Embryonic facial prominence (tissue), 1 donor: ENCODE results near the gene ACTN3.
"Not testable (repeated sequence)": the region's sequence is repeated elsewhere in the genome, so short reads cannot be mapped to it uniquely, and the experiment has no call there.

Experiments used
- DNase-seq: peaks from one replicate; pipeline ENCODE4 v3.0.0-alpha.2; 2016; ENCODE audit errors: extremely low spot score

ACTN3 gene

DNA sequence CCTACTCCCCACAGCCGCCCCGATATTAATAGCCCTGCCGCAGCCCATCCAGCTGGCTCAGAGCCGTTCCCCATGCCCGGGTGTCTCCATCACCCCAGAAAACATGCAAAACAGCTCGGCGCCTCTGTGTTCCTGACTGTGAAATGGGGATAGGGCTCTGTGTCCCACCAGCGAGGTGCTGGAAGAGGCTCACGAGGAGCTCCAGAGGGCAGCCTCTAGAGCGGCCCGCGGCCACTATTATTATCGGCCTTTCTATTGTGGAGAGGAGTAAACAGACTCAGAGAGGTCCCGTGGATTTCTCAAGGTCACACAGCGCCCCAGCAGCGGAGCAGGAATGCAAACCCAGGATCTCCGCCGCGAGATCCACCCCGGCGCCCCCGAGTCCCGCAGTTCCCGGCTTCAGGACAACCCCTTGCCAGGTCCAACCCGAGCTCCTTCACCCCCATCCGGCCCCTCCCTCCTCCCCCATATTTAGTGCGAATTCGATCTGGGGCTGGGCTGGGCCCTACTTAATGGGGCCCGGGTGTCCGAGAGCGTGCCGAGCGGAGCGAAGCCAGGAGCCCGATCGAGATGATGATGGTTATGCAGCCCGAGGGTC, at the start of gene ACTN3:
Gene ACTN3 (plus strand): TSS at position 536 of the 598 bp plus-strand sequence. CDS start 35 bp downstream, at position 571.
- no peak for DNase-seq

DNA sequence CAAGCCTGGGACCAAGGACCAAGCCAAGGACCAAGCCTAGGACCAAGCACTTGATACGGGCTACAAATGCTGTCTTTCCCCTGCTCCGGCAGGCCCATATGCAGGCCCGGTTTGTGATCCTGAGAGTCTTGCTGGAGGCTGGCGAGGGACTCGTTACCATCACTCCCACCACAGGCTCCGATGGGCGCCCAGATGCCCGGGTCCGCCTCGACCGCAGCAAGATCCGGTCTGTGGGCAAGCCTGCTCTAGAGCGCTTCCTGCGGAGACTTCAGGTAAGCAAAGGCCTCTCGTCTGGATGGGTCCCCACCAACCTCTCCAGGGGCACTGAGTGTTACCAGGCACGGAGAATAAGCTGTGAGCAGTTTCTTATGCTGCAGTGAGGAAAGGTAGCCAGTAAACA, 49.5 kb upstream of the ACTN3 start:
- DNase-seq: no peak

DNA sequence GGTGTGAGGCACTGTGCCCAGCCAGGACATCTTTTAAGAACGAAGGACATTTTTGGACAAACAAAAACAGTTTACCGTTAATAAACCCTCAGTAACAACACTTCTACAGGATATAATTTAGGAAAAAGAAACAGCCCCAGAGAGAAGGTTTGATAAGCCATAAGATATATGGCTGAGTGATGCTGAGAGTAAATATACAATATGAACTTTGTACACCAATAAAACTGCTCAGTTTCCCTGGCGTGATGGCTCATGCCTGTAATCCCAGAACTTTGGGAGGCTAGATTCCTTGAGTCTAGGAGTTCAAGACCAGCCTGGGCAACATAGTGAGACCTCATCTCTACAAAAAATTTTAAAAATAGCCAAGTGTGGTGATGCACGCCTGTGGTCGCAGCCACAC, 48.2 kb upstream of the ACTN3 start:
- DNase-seq: no peak

GRCh38 chr11:66505276-66505816, 41.4 kb upstream of the ACTN3 start:
- no peak for DNase-seq

DNA sequence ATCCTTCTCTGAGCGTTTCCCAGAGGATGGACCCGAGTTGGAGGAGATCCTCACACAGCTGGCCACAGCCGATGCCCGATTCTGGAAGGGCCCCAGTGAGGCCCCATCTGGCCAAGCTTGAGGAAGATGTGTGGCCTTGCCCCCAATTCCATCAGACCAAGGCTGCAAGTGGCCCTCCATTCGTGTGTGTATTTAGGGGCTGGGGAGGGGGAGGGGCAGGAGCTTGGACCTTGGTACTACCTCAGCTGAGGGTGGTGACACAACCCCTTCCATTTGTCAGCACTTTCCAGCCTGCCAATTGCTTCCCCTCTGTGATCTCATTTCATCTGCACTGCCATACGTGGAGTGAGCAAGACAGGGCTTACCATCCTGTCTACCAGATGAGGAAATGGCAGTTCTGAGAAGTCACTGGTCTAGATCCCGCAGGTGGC, 37.6 kb upstream of the ACTN3 start:
- no peak for DNase-seq

DNA sequence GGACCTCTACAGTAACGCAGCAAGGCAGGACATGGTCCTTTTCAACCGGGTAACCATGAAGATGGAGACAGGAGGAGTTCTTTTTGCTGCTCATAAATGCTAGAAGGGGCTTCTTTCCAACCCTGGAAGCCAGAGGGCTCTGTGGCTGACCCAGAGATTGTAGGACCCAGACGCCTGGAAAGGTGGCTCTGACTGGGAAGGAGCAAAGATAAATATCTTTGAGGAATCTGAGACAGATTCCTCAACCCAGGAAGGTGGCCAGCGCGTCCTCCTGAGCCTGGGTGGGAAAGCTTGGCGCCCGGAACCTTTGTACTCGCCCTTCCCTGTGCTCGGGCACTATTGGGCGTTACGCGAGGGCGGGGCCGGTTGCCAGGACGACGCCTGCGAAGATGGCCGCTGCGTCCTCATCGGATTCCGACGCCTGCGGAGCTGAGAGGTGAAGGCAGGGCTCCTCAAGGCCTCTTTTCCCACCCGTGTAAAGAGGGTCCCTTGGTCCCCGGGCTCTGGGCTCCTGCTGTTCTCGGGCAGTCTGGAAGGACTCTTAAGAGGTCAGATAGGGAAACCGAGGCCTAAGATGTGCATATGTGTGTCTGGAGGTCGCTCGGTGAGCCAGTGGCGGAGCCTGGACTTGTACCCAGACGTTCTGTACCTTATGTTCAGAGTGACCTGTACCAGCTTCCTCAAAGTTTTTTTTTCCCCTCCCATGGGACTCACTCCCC, 36.3 kb upstream of the ACTN3 start, which contains the start of gene BBS1:
Gene BBS1 (plus strand): TSS at position 365 of the 719 bp plus-strand sequence. CDS start 25 bp downstream, at position 390.
- peak; percentile 30 for DNase-seq

GRCh38 chr11:66510990-66511339, 35.7 kb upstream of the ACTN3 start:
- no peak for DNase-seq

GRCh38 chr11:66523611-66524010, 23.1 kb upstream of the ACTN3 start:
- DNase-seq: no peak

GRCh38 chr11:66524304-66525040, 22.2 kb upstream of the ACTN3 start:
- no peak for DNase-seq

DNA sequence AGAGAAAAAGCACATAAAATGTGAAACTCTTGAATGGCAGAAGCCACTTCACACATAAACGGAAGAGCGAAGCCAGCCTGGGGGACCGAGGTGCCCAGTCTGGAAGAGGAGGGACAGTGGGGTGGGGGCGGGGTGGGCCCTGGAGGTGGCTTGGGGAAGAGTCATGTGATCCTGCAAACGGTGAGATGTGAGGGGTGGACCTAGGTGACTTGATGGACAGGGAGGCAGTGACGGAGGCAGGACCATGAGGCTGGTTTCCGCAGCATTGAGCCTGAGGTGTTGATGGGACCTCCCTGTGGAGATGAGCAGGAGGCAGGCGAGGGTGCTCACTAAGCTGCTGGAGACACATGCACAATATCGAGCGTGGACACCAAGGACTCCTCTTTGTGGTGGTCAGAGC, 17.6 kb upstream of the ACTN3 start:
- no peak for DNase-seq

DNA sequence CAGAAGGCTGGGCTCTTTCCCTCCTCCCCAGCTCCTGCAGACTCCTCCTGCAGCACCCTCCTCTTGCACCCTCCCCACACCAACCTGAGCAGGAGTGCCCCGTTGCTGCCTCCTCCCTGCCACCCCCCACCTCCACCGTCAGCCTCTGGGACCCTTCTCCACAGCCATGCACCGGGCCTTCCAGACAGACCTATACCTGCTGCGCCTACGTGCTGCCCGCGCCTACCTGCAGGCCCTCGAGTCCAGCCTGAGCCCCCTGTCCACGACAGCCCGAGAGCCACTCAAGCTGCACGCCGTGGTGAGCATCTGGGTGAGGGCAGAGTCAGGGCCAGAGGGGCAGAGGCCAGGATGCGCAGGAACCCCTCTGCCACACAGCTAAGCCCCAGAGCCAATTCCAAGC, 17.0 kb upstream of the ACTN3 start:
- DNase-seq: no peak

DNA sequence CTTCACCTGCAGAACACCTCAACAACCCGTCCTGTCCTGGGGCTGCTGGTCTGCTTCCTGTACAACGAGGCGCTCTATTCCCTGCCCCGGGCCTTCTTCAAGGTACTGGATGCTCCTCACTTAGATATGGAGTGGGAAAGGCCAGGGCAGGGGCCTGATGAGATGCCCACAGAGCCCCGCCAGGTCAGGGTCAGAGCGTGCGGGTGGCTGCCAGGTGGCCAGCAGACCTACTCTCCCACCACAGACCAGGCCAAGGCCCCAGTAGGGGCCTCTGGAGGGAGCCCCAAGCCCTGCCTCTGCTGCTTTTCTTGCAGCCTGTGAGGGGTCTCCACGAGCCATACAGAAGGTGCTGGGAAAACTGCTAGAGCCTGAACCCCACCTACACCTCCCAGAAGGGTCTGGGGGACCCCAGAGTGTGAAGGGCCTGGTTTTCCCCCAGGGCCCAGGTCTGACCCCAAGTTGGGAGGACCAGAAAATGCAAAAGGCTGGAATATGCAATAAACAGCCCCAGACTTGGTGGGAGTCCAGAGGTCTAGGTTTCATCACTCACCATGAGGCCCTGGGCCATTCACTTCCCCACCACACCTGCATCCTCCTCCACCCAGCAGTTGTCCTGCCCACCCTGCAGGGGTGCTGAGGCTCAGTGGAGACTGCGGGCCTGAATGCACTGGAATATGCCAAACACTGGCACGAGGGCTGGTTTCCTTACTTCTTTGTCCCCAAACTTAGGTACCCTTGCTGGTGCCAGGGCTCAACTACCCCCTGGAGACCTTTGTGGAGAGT, 15.6 kb upstream of the ACTN3 start:
- no peak for DNase-seq

GRCh38 chr11:66531841-66532240, 14.9 kb upstream of the ACTN3 start:
- DNase-seq: no peak

GRCh38 chr11:66532784-66533183, 13.9 kb upstream of the ACTN3 start:
- no peak for DNase-seq

GRCh38 chr11:66539170-66539869, 7.4 kb upstream of the ACTN3 start:
- DNase-seq: no peak

- DNase-seq: no peak
Observed at GRCh38 chr11:66539870-66540213, 6.9 kb upstream of the ACTN3 start.

GRCh38 chr11:66540598-66540997, 6.1 kb upstream of the ACTN3 start:
- not testable (repeated sequence) for DNase-seq

DNA sequence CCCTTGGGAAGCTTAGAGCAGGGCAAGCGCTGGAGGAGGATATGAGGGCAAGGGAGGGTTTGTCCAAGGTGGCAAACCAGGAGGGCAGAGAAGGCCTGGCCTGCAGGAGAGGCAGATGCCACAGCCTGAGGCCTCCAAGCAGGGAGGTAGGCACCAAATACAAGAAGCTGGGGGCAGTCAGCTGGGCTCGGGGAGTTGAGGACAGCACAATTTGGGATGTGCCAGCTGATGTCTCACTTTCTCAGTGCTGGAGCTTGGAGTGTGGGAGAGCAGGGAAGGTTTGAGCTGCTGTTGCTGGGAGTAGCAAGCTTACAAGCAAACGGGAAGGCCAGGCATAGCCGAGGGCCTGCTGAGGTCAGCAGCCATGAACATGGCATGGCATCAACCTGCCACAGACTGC, 4.8 kb upstream of the ACTN3 start:
- DNase-seq: no peak

DNA sequence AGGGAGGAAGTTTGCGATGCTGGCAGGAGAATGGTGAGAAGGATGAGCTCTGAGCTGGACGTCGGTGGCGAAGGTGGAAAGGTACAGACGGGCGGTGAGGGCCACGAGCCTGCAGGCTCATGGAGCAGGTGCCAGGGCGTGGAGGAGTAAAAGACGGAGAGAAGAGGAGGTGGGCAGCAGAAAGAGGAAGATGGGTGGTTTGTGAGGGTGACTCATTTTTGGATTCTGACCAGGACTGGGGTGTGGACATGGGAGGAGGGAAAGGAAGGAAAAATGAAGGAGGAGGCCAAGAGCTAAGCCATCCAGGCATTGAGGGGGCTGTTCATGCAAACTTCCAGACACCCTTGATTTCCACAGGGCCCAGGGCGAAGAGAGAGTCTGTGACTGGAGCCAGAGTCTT, 4.3 kb upstream of the ACTN3 start:
- no peak for DNase-seq

DNA sequence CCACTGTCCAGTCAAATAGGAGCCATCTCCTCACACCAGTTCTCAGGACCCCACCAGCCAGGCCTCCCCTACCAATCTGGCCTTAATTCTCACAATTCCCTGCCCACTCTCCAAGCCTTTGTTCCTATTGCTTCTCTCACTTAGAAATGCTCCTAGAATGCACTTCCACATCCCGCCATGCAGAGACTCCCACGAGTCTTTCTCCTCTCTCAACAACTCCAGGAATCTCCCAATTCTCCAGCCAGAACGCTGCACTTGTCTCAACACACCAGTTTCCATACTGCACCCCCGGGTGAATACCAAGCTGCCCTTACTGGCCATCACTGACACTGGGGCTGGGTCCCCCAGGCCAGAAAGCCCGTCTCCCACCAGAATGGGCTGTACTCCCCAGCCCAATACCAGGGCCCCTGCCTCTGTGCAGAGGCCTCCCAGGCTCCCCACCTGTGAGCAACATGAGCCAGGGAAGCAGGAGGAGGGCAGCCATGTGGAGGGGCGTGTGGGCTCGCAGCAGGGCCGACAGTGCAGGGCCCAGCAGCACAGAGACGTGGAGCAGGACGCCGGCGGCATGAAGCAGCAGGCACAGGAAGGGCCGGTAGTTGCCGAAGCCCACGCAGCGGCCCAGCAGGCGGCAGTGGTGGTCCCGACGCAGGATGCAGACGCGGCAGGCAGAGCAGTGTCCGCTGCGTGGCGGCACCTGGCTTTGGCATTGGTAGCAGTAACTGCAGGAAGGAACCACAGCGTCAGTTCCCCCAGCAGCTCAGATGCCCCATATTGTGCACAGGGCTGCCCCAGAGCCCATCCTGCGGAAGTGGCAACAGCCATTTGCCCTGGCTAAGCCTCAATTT, 3.2 kb upstream of the ACTN3 start:
- no peak for DNase-seq
